Skin of body (tissue), 1 donor: ENCODE measurements around the gene NBDY. TPM values are rescaled to one million over a fixed set of nuclear protein-coding genes. Genes with fewer than 3 reads are reported as not detected.

Experiments used
- total RNA-seq: library from RNA; depleted of rRNA; stranded (reverse); fragments of >200 nt; gene quantifications from one replicate; pipeline ENCODE4 v1.2.3, GENCODE V29; 2014

NBDY gene
- total RNA-seq, 1 donor from 2014 or later, result 5.5 TPM

Other genes starting within 250 kb of the NBDY start
- gene UBQLN2, start 165.6 kb upstream of the NBDY start, total RNA-seq, result 14.8 TPM